SK-N-SH (cell line): Measurements from ENCODE around the gene SIKE1. TPM values are rescaled to one million over a fixed set of nuclear protein-coding genes. Genes with fewer than 3 reads are reported as not detected.
"Not testable (repeated sequence)": the region's sequence is repeated elsewhere in the genome, so short reads cannot be mapped to it uniquely, and the experiment has no call there.

ENCODE experiments used
- CTCF ChIA-PET: fragments of 300-600, 350-600 bp; formaldehyde crosslinking; extraction: SDS; loops from one replicate; lab custom pipeline; 2021; lab: Yijun Ruan, JAX
- POLR2A ChIA-PET: fragments of 350-600 bp; sonication (Branson Sonifier 250); formaldehyde crosslinking; extraction: SDS; loops from one replicate; lab custom pipeline; 2020; ENCODE audit warnings: antibody characterized with exemption, inconsistent platforms; lab: Yijun Ruan, JAX
- DNase-seq: peaks from one replicate; pipeline ENCODE4 v3.0.0; 2012
- H2AFZ ChIP-seq: fragments of 200-600 bp; sonication (generic); 2 replicates; pipeline ENCODE4 v1.8.1; 2016; ENCODE audit warnings: antibody characterized with exemption, mild to moderate bottlenecking, low read depth
- H3F3A ChIP-seq: fragments of 200-600 bp; sonication (generic); replicated peaks from 2 replicates; pipeline ENCODE3; 2016; ENCODE audit warnings: antibody characterized with exemption, mild to moderate bottlenecking; ENCODE audit not compliant: insufficient read depth
- H3K27ac ChIP-seq, 2 experiments: fragments of 200-500 bp in 1 of 2; fragments of 200-600 bp in 1 of 2; sonication (Bioruptor generic) in 1 of 2; sonication (generic), shearing (Covaris generic) in 1 of 2; 2 replicates each; pipeline versions ENCODE4 v1.5.1 to v1.6.1; 2014 to 2016; ENCODE audit warnings: low read depth in 2 of 2, inconsistent platforms in 1 of 2, low read length in 1 of 2, mild to moderate bottlenecking in 1 of 2, mixed read lengths in 1 of 2
- H3K27me3 ChIP-seq: fragments of 200-600 bp; sonication (generic), shearing (Covaris generic); 2 replicates; pipeline ENCODE4 v1.6.1; 2016; ENCODE audit warnings: mixed run types; ENCODE audit not compliant: insufficient read depth
- H3K36me3 ChIP-seq, 2 experiments: fragments of 200-500 bp in 1 of 2; fragments of 200-600 bp in 1 of 2; sonication (Bioruptor generic) in 1 of 2; sonication (generic) in 1 of 2; replicated peaks in 1 of 2; 2 replicates each; pipeline versions ENCODE3 to v1.5.1; 2014 to 2016; ENCODE audit warnings: low read length in 1 of 2, mild to moderate bottlenecking in 1 of 2; ENCODE audit not compliant: insufficient read depth in 2 of 2, control insufficient read depth in 1 of 2
- H3K4me1 ChIP-seq, 2 experiments: fragments of 200-500 bp in 1 of 2; fragments of 200-600 bp in 1 of 2; sonication (Bioruptor generic) in 1 of 2; sonication (generic), shearing (Covaris generic) in 1 of 2; 2 replicates each; pipeline versions ENCODE4 v1.5.1 to v1.6.1; 2014 to 2016; ENCODE audit warnings: low read depth in 1 of 2, low read length in 1 of 2, mixed run types in 1 of 2; ENCODE audit not compliant: insufficient read depth in 2 of 2, control insufficient read depth in 1 of 2
- H3K4me2 ChIP-seq: fragments of 200-600 bp; sonication (generic), shearing (Covaris generic); 2 replicates; pipeline ENCODE4 v1.6.1; 2017; ENCODE audit warnings: mixed run types
- H3K4me3 ChIP-seq, 2 experiments: fragments of 200-500 bp in 1 of 2; fragments of 200-600 bp in 1 of 2; sonication (Bioruptor generic) in 1 of 2; sonication (generic), shearing (Covaris generic) in 1 of 2; 2 replicates each; pipeline versions ENCODE4 v1.5.1 to v1.8.1; 2014 to 2016; ENCODE audit warnings: low read depth in 2 of 2, inconsistent platforms in 1 of 2, low read length in 1 of 2, mild to moderate bottlenecking in 1 of 2, mixed read lengths in 1 of 2, moderate library complexity in 1 of 2
- H3K79me2 ChIP-seq: fragments of 200-600 bp; sonication (generic); 2 replicates; pipeline ENCODE4 v1.8.1; 2017; ENCODE audit warnings: mild to moderate bottlenecking; ENCODE audit not compliant: insufficient read depth
- H3K9ac ChIP-seq: fragments of 200-600 bp; sonication (generic); 2 replicates; pipeline ENCODE4 v1.6.1; 2017; ENCODE audit warnings: mixed run types
- H3K9me2 ChIP-seq: fragments of 200-600 bp; sonication (generic); 2 replicates; pipeline ENCODE4 v1.6.1; 2017; ENCODE audit warnings: mixed run types
- H3K9me3 ChIP-seq: fragments of 200-600 bp; sonication (generic); 2 replicates; pipeline ENCODE4 v1.6.1; 2017; ENCODE audit warnings: mixed run types, mild to moderate bottlenecking, moderate library complexity
- H4K20me1 ChIP-seq: fragments of 200-600 bp; sonication (generic); 2 replicates; pipeline ENCODE4 v1.6.1; 2017; ENCODE audit warnings: mild to moderate bottlenecking, mixed run types; ENCODE audit not compliant: insufficient read depth
- CHD2 ChIP-seq: fragments of 150-350 bp; IDR thresholded peaks from 2 replicates; pipeline ENCODE4 v1.6.1; 2018; ENCODE audit warnings: low read length; ENCODE audit not compliant: partially characterized antibody
- EZH2phosphoT487 ChIP-seq: fragments of 200-600 bp; sonication (generic); IDR thresholded peaks from 2 replicates; pipeline ENCODE4 v1.6.1; 2017; ENCODE audit warnings: low read depth, mixed run types, mild to moderate bottlenecking, antibody characterized with exemption, moderate library complexity, borderline replicate concordance
- FOSL2 ChIP-seq: IDR thresholded peaks from 2 replicates; pipeline ENCODE4 v1.4.0; 2012; ENCODE audit warnings: low read depth, mild to moderate bottlenecking, moderate library complexity, borderline replicate concordance
- FOXJ3 ChIP-seq: sonication (generic); formaldehyde crosslinking; IDR thresholded peaks from 2 replicates; pipeline ENCODE4 v1.5.1; 2020; ENCODE audit warnings: mild to moderate bottlenecking, missing genetic modification reagents
- GABPA ChIP-seq: IDR thresholded peaks from 2 replicates; pipeline ENCODE4 v1.4.0; 2012; ENCODE audit warnings: low read depth, mild to moderate bottlenecking
- GATA2 ChIP-seq: sonication (generic); formaldehyde crosslinking; IDR thresholded peaks from 2 replicates; pipeline ENCODE4 v1.5.0; 2020; ENCODE audit warnings: mild to moderate bottlenecking, missing genetic modification reagents
- NFIC ChIP-seq: IDR thresholded peaks from 2 replicates; pipeline ENCODE4 v1.4.0; 2012; ENCODE audit warnings: borderline replicate concordance
- RAD21 ChIP-seq: IDR thresholded peaks from 2 replicates; pipeline ENCODE4 v1.6.1; 2012; ENCODE audit warnings: mild to moderate bottlenecking, low read length
- RCOR1 ChIP-seq: fragments of 150-350 bp; IDR thresholded peaks from 2 replicates; pipeline ENCODE4 v1.6.1; 2017; ENCODE audit warnings: antibody characterized with exemption, low read length
- RFX5 ChIP-seq: IDR thresholded peaks from 2 replicates; pipeline ENCODE4 v1.6.1; 2012; ENCODE audit warnings: mild to moderate bottlenecking, improper control_type of control experiment, low read length
- SIN3A ChIP-seq: IDR thresholded peaks from 2 replicates; pipeline ENCODE4 v1.6.1; 2012; ENCODE audit warnings: low read depth, mild to moderate bottlenecking, low read length, moderate library complexity, borderline replicate concordance
- WGBS: methylation state at CpG from one replicate; pipeline ENCODE4 v1.1.6; 2017; ENCODE audit warnings: low lambda C conversion rate; 5-methylcytosine and 5-hydroxymethylcytosine counted together
- polyA plus RNA-seq, 3 experiments: library from polyadenylated mRNA; depleted of rRNA; stranded (reverse); fragments of >200 nt; gene quantifications; 2 replicates each; pipeline ENCODE4 v1.2.3, GENCODE V29; 2012
- TF ChIP-seq, protein P1 (sequence below): IDR thresholded peaks from 2 replicates; pipeline ENCODE4 v1.4.0; 2012; ENCODE audit warnings: low read depth

SIKE1 gene
- polyA plus RNA-seq, 1 of the 3 experiments (the other 2 are of a cell fraction) = 41.1 TPM

GRCh38 chr1:114779722-114780121 is 763 bp downstream of the SIKE1 start:
- peak overlapping the region; percentile 99 for H2AFZ ChIP-seq
- POLR2A ChIA-PET = interaction anchor here (0.8 to 1.5 kb wide), 2 partner anchors 13 to 24 kb away, joined by 3 read pairs; no protein-coding TSS in a partner anchor

GRCh38 chr1:114776726-114777125 is 3.8 kb downstream of the SIKE1 start:
- H3K27me3 ChIP-seq, H3K4me3 ChIP-seq, POLR2A ChIA-PET, H4K20me1 ChIP-seq, H3K9me3 ChIP-seq, H3K4me2 ChIP-seq, H3F3A ChIP-seq, H3K4me1 ChIP-seq, H3K27ac ChIP-seq, CTCF ChIA-PET, DNase-seq, H3K9ac ChIP-seq, H3K9me2 ChIP-seq, H2AFZ ChIP-seq: not testable (repeated sequence)
- Histone ChIP-seq H3K79me2 (peaks cover 26% of the 10 kb centered on the region), H3K36me3 (peaks cover 61 to 64% of the 10 kb centered on the region in 2 experiments)
- 94% methylated on average over 4 of the region's 4 CpGs for WGBS

More at GRCh38 chr1:114779722-114780121, 763 bp downstream of the SIKE1 start:
- CTCF ChIA-PET = interaction anchor here (0.9 to 1.0 kb wide), 2 partner anchors 9 to 333 kb away, joined by 3 read pairs; no protein-coding TSS in a partner anchor
- Histone ChIP-seq H3K4me2 (peak overlapping the region; percentile 88), H3K79me2 (peaks cover 26% of the 10 kb centered on the region), H3K27me3 (no peaks in the 10 kb centered on the region), H3K9me3 (no peaks in the 10 kb centered on the region), H3F3A (no peaks in the 10 kb centered on the region), H4K20me1 (no peaks in the 10 kb centered on the region), H3K36me3 (peaks cover 31 to 36% of the 10 kb centered on the region in 2 experiments), H3K4me1 (peaks cover 4 to 5% of the 10 kb centered on the region in 2 experiments; a peak in 2 of 4 replicates), H3K4me3 (peak overlapping the region; percentile 81 to 97), H3K27ac (peak overlapping the region; percentile 81 to 92), H3K9me2 (no peaks in the 10 kb centered on the region), H3K9ac (peak overlapping the region; percentile 77)
- TF ChIP-seq EZH2phosphoT487 (no peak), FOSL2 (no peak), CHD2 (no peak), GABPA (no peak), RAD21 (no peak), RFX5 (no peak), GATA2 (CRISPR knock-in tag) (no peak), SIN3A (no peak), RCOR1 (no peak), NFIC (no peak)
- TF ChIP-seq, protein P1, sequence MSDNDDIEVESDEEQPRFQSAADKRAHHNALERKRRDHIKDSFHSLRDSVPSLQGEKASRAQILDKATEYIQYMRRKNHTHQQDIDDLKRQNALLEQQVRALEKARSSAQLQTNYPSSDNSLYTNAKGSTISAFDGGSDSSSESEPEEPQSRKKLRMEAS = no peak
- no peak for DNase-seq

DNA sequence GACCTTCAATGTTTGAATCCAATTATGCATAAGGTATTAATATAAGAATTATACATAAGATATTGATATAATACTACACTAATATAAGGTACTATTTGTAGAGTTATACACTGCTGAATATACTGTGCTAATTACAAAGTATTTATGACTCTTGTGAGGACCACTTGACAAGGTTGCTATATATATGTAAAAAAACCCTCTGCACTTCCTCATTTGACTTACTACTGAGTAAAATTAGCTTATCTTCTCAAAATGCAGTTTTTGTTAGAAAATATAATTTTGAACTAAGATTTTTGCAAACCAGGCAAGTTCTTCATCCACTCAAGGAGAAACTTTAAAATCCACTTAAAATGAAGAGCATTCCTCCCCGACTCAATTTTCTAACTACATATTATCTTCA is 8.5 kb downstream of the SIKE1 start:
- Histone ChIP-seq H4K20me1 (no peaks in the 10 kb centered on the region), H2AFZ (no peak overlapping the region)
- TF ChIP-seq EZH2phosphoT487 (no peak), FOXJ3 (no peak), RFX5 (no peak)
- TF ChIP-seq, all 33 proteins: peak for 0
- no peak overlapping the region for H3K4me2 ChIP-seq
- H3K4me3 ChIP-seq = no peak overlapping the region
- DNase-seq = no peak
- peaks cover 14% of the 10 kb centered on the region for H3F3A ChIP-seq
- no peak overlapping the region for H3K27ac ChIP-seq
- H3K4me1 ChIP-seq = no peaks in the 10 kb centered on the region
- no peaks in the 10 kb centered on the region for H3K9me2 ChIP-seq
- H3K36me3 ChIP-seq = peaks cover 52 to 72% of the 10 kb centered on the region in 2 experiments
- no peak overlapping the region for H3K9ac ChIP-seq
- H3K79me2 ChIP-seq = no peaks in the 10 kb centered on the region; the same call in 1 of the 2 replicates
- ChIA-PET POLR2A (no interaction called here), CTCF (no interaction called here)
- H3K9me3 ChIP-seq = no peaks in the 10 kb centered on the region
- 100% methylated on average over 1 of the region's 1 CpG for WGBS
- no peaks in the 10 kb centered on the region for H3K27me3 ChIP-seq
